Neural cell (in vitro differentiated cells): ENCODE measurements around the gene SYNC. TPM values are rescaled to one million over a fixed set of nuclear protein-coding genes. Genes with fewer than 3 reads are reported as not detected.

Experiments
- H2AFZ ChIP-seq: fragments of 200-600, 300-800 bp; sonication (generic), shearing (Covaris generic); 2 replicates; pipeline ENCODE4 v1.6.0; 2014; ENCODE audit warnings: low read depth, mild to moderate bottlenecking, antibody characterized with exemption, low read length, moderate library complexity
- H3F3A ChIP-seq: fragments of 200-600 bp; shearing (Covaris generic); 2 replicates; pipeline ENCODE4 v1.6.1; 2016; ENCODE audit warnings: mild to moderate bottlenecking, moderate library complexity, mixed read lengths, antibody characterized with exemption, low read length; ENCODE audit not compliant: insufficient read depth, poor library complexity, severe bottlenecking
- H3K27ac ChIP-seq: fragments of 200-600, 300-800 bp; sonication (generic), shearing (Covaris generic); 2 replicates; pipeline ENCODE4 v1.5.1; 2014; ENCODE audit warnings: mild to moderate bottlenecking, low read length, moderate library complexity
- H3K27me3 ChIP-seq: fragments of 300-800, 200-600 bp; sonication (generic), shearing (Covaris generic); 2 replicates; pipeline ENCODE4 v1.6.0; 2014; ENCODE audit warnings: mild to moderate bottlenecking, low read depth, low read length, moderate library complexity; ENCODE audit not compliant: insufficient read depth
- H3K36me3 ChIP-seq: fragments of 300-800, 200-600 bp; sonication (generic), shearing (Covaris generic); 2 replicates; pipeline ENCODE4 v1.5.1; 2014; ENCODE audit warnings: mild to moderate bottlenecking, antibody characterized with exemption, low read length, moderate library complexity; ENCODE audit not compliant: insufficient read depth
- H3K4me2 ChIP-seq: fragments of 300-800, 200-600 bp; sonication (generic), shearing (Covaris generic); 2 replicates; pipeline ENCODE4 v1.6.0; 2014; ENCODE audit warnings: mild to moderate bottlenecking, low read length
- H3K4me3 ChIP-seq: fragments of 300-800, 200-600 bp; sonication (generic), shearing (Covaris generic); 2 replicates; pipeline ENCODE4 v1.5.1; 2014; ENCODE audit warnings: mild to moderate bottlenecking, low read length, moderate library complexity
- H3K79me2 ChIP-seq: fragments of 200-600 bp; shearing (Covaris generic); replicated peaks from 2 replicates; pipeline ENCODE4 v1.6.0; 2014; ENCODE audit warnings: mild to moderate bottlenecking, low read length, moderate library complexity; ENCODE audit not compliant: insufficient read depth
- H3K9ac ChIP-seq: fragments of 300-800, 200-600 bp; sonication (generic), shearing (Covaris generic); 2 replicates; pipeline ENCODE4 v1.6.1; 2016; ENCODE audit warnings: mild to moderate bottlenecking, low read length, mixed read lengths
- H3K9me2 ChIP-seq: fragments of 200-600 bp; shearing (Covaris generic); 2 replicates; pipeline ENCODE4 v1.6.1; 2016; ENCODE audit warnings: mild to moderate bottlenecking, low read length, mixed read lengths; ENCODE audit not compliant: insufficient read depth
- H3K9me3 ChIP-seq: fragments of 200-600, 300-800 bp; sonication (generic), shearing (Covaris generic); 2 replicates; pipeline ENCODE4 v1.6.1; 2016; ENCODE audit warnings: mild to moderate bottlenecking, mixed run types, low read length, moderate library complexity, mixed read lengths
- H4K20me1 ChIP-seq: fragments of 200-600 bp; shearing (Covaris generic); 2 replicates; pipeline ENCODE4 v1.6.1; 2016; ENCODE audit warnings: mild to moderate bottlenecking, mixed run types; ENCODE audit not compliant: insufficient read depth
- CTCF ChIP-seq: fragments of 450-650 bp; IDR thresholded peaks from 2 replicates; pipeline ENCODE4 v1.5.1; 2014; ENCODE audit warnings: antibody characterized with exemption, mild to moderate bottlenecking, moderate library complexity; ENCODE audit not compliant: poor library complexity, severe bottlenecking
- EP300 ChIP-seq: fragments of 450-650 bp; conservative IDR thresholded peaks from 2 replicates; pipeline ENCODE4 v1.6.1; 2014; ENCODE audit warnings: antibody characterized with exemption, mild to moderate bottlenecking, moderate library complexity; ENCODE audit not compliant: poor library complexity, severe bottlenecking
- EZH2 ChIP-seq: fragments of 200-600, 300-800 bp; shearing (Covaris generic), sonication (generic); IDR thresholded peaks from 2 replicates; pipeline ENCODE4 v1.6.1; 2014; ENCODE audit warnings: antibody characterized with exemption, low read length, borderline replicate concordance, mild to moderate bottlenecking; ENCODE audit not compliant: insufficient read depth, poor library complexity, severe bottlenecking
- MXI1 ChIP-seq: fragments of 450-650 bp; conservative IDR thresholded peaks from 2 replicates; pipeline ENCODE4 v1.6.1; 2014; ENCODE audit warnings: antibody characterized with exemption, mild to moderate bottlenecking; ENCODE audit not compliant: poor library complexity, severe bottlenecking
- POLR2AphosphoS5 ChIP-seq: IDR thresholded peaks from 2 replicates; pipeline ENCODE4 v1.6.1; 2012
- RAD21 ChIP-seq: fragments of 450-650 bp; conservative IDR thresholded peaks from 2 replicates; pipeline ENCODE4 v1.6.1; 2014; ENCODE audit warnings: antibody characterized with exemption, mild to moderate bottlenecking, moderate library complexity
- REST ChIP-seq: IDR thresholded peaks from 2 replicates; pipeline ENCODE4 v1.6.1; 2012; ENCODE audit warnings: borderline replicate concordance
- SMC3 ChIP-seq: fragments of 450-650 bp; conservative IDR thresholded peaks from 2 replicates; pipeline ENCODE4 v1.6.1; 2014; ENCODE audit warnings: antibody characterized with exemption, mild to moderate bottlenecking, moderate library complexity; ENCODE audit not compliant: poor library complexity
- TAF1 ChIP-seq: IDR thresholded peaks from 2 replicates; pipeline ENCODE4 v1.6.1; 2012; ENCODE audit warnings: low read depth
- polyA plus RNA-seq: library from polyadenylated mRNA; depleted of rRNA; stranded (reverse); fragments of >200 nt; gene quantifications from 2 replicates; pipeline ENCODE4 v1.2.3, GENCODE V29; 2014

The SYNC gene
- polyA plus RNA-seq, 1 donor from 2014 or later = not detected

- no peak overlapping the region for H3K4me2 ChIP-seq
- no peaks in the 10 kb centered on the region for H3K9me3 ChIP-seq
- H4K20me1 ChIP-seq = no peaks in the 10 kb centered on the region
- no peaks in the 10 kb centered on the region for H3K27me3 ChIP-seq
- H3F3A ChIP-seq = no peaks in the 10 kb centered on the region
- H3K27ac ChIP-seq = no peak overlapping the region
- H3K79me2 ChIP-seq = no peaks in the 10 kb centered on the region
- no peaks in the 10 kb centered on the region for H3K9me2 ChIP-seq
- no peaks in the 10 kb centered on the region for H3K36me3 ChIP-seq
- H3K9ac ChIP-seq = no peak overlapping the region
- no peak overlapping the region for H3K4me3 ChIP-seq
- no peak overlapping the region for H2AFZ ChIP-seq
- TF ChIP-seq SMC3 = no peak
- TF ChIP-seq REST = no peak
- no peak for TF ChIP-seq TAF1
- no peak for TF ChIP-seq EP300
- TF ChIP-seq POLR2AphosphoS5 = no peak
- TF ChIP-seq EZH2 = no peak
- TF ChIP-seq RAD21 = no peak
- TF ChIP-seq MXI1 = no peak
- no peak for TF ChIP-seq CTCF
Observed at GRCh38 chr1:32693455-32694174, 9.0 kb downstream of the SYNC start.

GRCh38 chr1:32686387-32686786, 16.2 kb downstream of the SYNC start:
- Histone ChIP-seq H3F3A (no peaks in the 10 kb centered on the region), H3K4me3 (no peak overlapping the region), H3K9ac (no peak overlapping the region), H3K4me2 (no peak overlapping the region), H4K20me1 (no peaks in the 10 kb centered on the region), H3K27me3 (no peaks in the 10 kb centered on the region), H3K9me3 (no peaks in the 10 kb centered on the region), H3K36me3 (peaks cover 23% of the 10 kb centered on the region), H3K79me2 (no peaks in the 10 kb centered on the region), H2AFZ (no peak overlapping the region), H3K27ac (no peak overlapping the region), H3K9me2 (no peaks in the 10 kb centered on the region)
- TF ChIP-seq EP300 = no peak
- no peak for TF ChIP-seq RAD21
- TF ChIP-seq REST = no peak
- TF ChIP-seq EZH2 = no peak
- no peak for TF ChIP-seq TAF1
- TF ChIP-seq SMC3 = no peak
- TF ChIP-seq POLR2AphosphoS5 = no peak
- TF ChIP-seq MXI1 = no peak
- TF ChIP-seq CTCF = no peak
